Left forelimb (tissue), 1 donor: Measurements from ENCODE around the gene HAPSTR1.

Source experiments
- DNase-seq: peaks from one replicate; pipeline ENCODE4 v3.0.0-alpha.2; 2018; ENCODE audit warnings: low spot score

Gene HAPSTR1

GRCh38 chr16:9097266-9098219, 6.1 kb downstream of the HAPSTR1 start:
- no peak for DNase-seq

DNA sequence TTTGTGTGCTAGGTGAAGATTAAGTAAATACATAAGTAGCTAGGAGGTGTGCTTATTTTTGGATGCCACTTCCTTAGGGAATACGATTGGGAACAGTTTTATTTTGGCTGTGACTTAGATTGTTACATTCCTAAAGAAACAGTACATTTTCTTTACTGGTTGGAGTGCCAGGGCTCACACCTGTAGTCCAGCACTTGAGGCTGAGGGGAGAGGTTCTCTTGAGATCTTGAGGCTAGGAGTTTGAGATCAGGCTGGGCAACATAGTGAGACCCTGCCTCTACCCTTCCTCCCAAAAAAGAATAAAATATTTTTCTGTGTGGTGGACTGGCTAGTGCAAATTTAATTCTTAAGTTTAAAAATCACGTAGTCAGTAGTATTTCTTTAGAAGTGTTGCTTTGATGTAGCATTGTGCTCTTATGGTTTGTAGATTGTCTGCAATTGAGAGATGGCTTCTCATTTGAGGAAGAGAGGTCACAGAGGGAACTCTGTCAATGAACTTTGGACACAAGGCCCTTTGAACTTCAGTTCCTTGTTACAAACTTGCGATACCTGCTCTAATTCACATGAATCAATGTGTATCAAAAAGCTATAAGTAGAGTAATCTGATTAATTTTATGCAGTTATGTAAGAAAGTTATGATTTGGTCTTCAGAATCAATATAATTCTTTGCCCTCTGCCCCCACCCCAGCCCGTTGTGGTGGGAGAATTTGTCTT, 7.1 kb downstream of the HAPSTR1 start:
- DNase-seq = no peak

GRCh38 chr16:9099131-9099625, 7.7 kb downstream of the HAPSTR1 start:
- DNase-seq = no peak

GRCh38 chr16:9102379-9102778, 10.9 kb downstream of the HAPSTR1 start:
- no peak for DNase-seq

- no peak for DNase-seq
Measured at GRCh38 chr16:9102943-9103342, 11.5 kb downstream of the HAPSTR1 start.

- DNase-seq = no peak
Measured at GRCh38 chr16:9103546-9103945, 12.1 kb downstream of the HAPSTR1 start.

DNA sequence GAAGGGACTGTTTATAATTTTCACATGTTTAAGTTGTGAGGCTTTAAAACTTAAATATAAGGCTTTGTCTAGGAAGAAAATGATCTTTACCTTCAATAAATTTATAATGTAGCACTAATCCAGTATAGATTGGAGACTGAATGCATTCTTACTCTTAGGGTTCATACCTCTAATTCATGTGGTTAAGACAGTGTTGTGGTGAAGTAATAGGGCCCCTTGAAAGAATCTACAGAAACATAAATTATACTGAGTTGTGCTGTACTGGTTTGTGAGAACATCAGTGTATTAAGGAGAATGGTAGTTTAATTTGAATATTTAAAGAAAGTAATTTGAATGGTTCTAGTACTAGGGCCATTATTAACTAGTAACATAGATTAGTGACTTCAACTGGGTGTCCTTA, 13.7 kb downstream of the HAPSTR1 start:
- no peak for DNase-seq

DNA sequence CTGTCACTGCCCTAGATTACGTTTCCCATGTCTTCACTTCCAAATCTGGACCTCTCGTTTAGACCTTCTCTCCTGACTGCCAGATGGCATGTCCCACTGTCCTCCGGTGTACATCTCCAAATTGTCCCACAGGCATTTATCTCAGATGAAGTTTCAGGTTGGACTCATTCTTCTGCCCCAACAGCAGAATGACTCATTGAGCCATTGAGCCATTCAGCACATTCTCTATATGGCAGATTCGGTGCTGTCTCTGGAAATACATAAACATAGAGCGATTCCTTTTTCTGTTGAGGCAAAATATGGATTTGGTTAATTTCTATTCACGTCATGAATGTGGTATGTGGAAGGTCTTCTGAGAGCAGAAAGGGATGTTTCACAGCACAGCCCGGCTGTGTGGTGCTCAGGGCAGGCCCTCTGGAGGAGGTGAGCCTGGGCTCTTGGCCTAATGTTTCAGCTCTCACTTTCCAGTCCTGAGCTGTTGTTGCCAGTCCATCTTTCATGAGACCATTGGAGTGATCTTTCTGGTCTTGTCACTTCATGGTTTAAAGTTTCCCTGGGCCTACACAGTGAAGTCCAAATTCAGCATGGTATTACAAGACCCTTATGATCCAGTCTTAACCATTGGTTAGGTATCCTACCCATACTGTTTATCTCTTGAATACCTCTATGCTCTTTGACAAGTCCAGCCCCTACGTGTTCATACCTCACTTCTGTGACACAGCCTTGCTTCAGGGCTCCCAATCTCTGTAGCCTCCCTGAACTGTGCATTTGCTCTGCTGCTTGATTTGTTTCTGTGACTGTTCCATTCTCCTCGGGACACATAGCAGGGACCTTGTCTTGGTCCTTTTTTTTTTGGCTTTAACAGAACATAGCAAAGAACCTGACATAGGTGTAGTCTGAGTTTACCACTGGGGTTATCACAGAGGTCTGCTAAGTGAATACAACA, 15.9 kb downstream of the HAPSTR1 start:
- DNase-seq = no peak

GRCh38 chr16:9109255-9109654, 17.8 kb downstream of the HAPSTR1 start:
- DNase-seq = no peak

DNA sequence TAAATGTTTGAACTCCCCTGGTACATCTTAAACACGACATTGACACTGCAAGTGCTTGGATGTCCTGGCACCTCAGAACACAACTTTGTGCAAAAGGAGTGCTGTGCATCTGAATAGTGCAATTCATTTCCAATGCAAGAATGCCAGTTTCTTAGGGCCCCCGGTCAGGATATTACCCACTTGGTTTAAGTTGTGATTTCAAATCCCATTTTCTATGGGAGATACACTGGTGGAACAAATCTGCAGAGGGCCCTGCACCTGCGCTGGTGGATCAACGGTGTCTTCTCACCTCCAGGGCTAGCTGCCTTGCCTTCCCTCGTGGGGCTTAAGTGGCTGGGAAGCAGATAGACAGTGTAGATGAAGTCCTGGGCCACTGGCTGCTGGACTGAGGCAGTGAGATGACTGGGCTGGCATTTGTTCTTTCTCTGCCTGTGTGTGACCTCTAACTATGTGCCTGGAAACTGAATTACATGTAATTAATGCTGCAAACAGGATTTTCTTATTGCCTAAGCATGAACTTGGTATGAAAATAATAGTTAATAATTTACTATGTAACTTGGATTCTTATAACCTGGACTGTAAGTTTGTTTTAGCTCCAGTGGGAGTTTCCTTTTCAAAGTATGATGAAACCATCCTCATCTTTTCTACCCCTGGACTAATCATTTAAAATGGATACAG, 20.9 kb downstream of the HAPSTR1 start:
- no peak for DNase-seq

- no peak for DNase-seq
Measured at GRCh38 chr16:9112844-9113186, 21.4 kb downstream of the HAPSTR1 start.

GRCh38 chr16:9113707-9114106, 22.3 kb downstream of the HAPSTR1 start:
- no peak for DNase-seq

DNA sequence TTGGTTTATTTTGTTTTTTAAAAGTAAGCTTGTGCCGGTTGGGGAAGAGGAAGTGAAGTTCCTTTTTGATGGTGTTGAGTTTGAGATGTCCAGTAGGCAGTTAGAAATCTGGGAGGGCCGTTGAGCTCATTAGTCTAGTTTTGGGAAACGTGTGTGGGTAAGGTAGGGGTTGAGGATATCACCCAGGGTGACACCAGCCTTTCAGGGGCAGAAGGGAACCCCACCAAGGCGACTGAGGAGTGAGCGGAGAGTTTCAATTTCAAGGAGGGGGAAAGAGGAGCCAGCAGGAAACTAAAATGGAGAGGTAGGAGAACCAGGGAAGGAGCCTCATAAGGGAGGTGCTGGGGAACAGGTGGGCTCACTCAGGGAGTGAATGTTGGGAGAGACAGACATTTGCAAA, 22.7 kb downstream of the HAPSTR1 start:
- no peak for DNase-seq

GRCh38 chr16:9114842-9115241, 23.4 kb downstream of the HAPSTR1 start:
- DNase-seq = no peak

GRCh38 chr16:9115277-9115676, 23.8 kb downstream of the HAPSTR1 start:
- no peak for DNase-seq

DNA sequence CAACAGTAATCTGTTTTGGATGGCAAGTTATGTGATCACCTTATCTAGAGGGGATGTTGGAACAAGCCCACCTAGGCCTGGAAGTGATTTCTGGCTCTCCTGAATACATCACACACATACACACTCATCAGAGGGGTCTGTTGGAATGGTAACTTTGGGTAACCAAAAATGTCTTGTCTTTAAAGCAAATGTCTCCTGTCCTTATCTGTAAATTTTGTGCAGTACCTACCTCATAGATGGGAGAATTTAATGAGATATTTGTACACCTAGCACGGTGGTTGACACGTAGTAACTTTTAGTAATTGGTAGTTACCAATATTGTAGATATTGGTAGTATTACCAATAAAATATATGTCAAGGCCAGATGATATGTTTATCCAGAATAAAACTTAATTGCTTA, 24.7 kb downstream of the HAPSTR1 start:
- no peak for DNase-seq

DNA sequence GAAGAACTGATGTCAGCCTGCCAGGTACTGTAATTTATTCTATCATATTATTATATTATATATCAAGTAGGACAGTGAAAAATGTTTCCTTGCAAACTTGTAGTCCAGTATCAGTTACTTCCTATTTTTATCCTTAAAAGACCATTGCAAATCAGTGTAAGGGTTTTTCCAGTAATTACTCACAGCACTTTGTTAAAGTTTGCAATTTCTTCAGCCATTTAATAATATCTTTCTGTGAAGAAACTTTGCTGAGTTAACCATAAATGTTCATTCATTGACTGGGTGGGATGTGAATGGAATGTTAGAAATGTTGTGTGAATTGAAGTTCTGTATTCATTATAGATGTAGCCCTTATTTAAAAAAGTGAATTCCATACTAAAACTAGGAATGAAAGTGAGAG, 26.7 kb downstream of the HAPSTR1 start:
- DNase-seq = no peak

- DNase-seq = no peak
Measured at GRCh38 chr16:9119795-9120194, 28.4 kb downstream of the HAPSTR1 start.

- DNase-seq = no peak
Measured at GRCh38 chr16:9122342-9122741, 30.9 kb downstream of the HAPSTR1 start.

DNA sequence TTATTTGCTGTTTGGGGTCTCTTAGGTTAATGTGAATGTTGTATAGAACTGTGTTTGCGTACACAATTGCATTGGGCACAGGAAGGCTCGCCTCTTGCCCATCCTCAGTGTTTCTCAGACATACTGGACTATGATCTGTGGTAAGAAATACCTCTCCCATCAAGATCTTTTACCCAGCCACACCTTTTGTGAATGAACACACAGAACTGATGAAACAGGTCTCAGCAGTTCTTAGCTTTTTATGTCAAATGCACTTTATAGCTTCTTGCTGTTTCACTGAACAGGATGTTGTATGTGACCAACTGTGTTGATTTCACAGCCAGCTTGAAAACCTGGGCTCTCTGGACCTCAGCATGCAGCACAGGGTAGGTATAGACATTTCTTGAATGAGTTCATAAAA, 31.5 kb downstream of the HAPSTR1 start:
- no peak for DNase-seq

- no peak for DNase-seq
Measured at GRCh38 chr16:9123401-9123800, 32.0 kb downstream of the HAPSTR1 start.

DNA sequence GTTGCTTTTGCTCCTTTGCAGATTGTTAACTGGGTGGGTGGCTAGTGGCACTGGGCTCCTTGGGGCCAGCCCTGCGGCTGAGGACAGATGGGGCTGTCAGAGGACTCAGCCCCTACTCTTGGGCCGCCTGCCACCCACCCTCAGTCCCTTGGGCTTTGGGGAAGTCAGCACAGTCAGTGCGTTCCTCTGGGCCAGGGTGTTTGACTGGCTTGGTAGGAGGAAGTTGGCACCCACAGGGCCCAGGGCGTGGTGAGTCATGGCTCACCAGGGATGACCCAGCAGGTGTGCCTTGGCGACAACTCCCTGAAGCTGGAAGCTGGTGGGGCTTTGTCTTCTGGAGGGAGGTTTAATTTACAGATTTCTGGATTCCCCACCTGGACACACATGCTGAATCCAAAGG, 32.4 kb downstream of the HAPSTR1 start:
- no peak for DNase-seq
